ENCODE results near the gene ZMYM2.

GRCh38 chr13:20125129-20125782 lies 166.7 kb downstream of the ZMYM2 start:
- TF ChIP-seq POLR2A (IDR thresholded peaks at IDR 0.05) (no peak), CTCF (IDR thresholded peaks at IDR 0.05) (no peak)
